Muscle layer of duodenum (tissue), 2 donors: Measurements from ENCODE around the gene PLCH2.

Experiments used
- H3K27ac ChIP-seq: one replicate; pipeline ENCODE4 v1.7.0; 2013; ENCODE audit warnings: mild to moderate bottlenecking, low read length
- H3K27me3 ChIP-seq: one replicate; pipeline ENCODE4 v1.7.0; 2013; ENCODE audit warnings: low read depth, mild to moderate bottlenecking, control low read depth, low read length
- H3K36me3 ChIP-seq, 2 donors: one replicate each; pipeline ENCODE4 v1.7.0; 2013; ENCODE audit warnings: low read length in 2 of 2, control low read depth in 1 of 2, mild to moderate bottlenecking in 1 of 2; ENCODE audit not compliant: insufficient read depth in 2 of 2, control insufficient read depth in 1 of 2
- H3K4me1 ChIP-seq, 2 donors: one replicate each; pipeline ENCODE4 v1.7.0; 2013; ENCODE audit warnings: low read length in 2 of 2, mild to moderate bottlenecking in 2 of 2, control low read depth in 1 of 2, moderate library complexity in 1 of 2; ENCODE audit not compliant: insufficient read depth in 2 of 2, control insufficient read depth in 1 of 2
- H3K4me3 ChIP-seq, 2 donors: one replicate each; pipeline ENCODE4 v1.7.0; 2013; ENCODE audit warnings: low read length in 2 of 2, low read depth in 1 of 2, mild to moderate bottlenecking in 1 of 2
- H3K9me3 ChIP-seq, 2 donors: one replicate each; pipeline ENCODE4 v1.7.0; 2013; ENCODE audit warnings: low read length in 2 of 2, control low read depth in 1 of 2, mild to moderate bottlenecking in 1 of 2; ENCODE audit not compliant: control insufficient read depth in 1 of 2
- donor health status: healthy.

PLCH2 gene

DNA sequence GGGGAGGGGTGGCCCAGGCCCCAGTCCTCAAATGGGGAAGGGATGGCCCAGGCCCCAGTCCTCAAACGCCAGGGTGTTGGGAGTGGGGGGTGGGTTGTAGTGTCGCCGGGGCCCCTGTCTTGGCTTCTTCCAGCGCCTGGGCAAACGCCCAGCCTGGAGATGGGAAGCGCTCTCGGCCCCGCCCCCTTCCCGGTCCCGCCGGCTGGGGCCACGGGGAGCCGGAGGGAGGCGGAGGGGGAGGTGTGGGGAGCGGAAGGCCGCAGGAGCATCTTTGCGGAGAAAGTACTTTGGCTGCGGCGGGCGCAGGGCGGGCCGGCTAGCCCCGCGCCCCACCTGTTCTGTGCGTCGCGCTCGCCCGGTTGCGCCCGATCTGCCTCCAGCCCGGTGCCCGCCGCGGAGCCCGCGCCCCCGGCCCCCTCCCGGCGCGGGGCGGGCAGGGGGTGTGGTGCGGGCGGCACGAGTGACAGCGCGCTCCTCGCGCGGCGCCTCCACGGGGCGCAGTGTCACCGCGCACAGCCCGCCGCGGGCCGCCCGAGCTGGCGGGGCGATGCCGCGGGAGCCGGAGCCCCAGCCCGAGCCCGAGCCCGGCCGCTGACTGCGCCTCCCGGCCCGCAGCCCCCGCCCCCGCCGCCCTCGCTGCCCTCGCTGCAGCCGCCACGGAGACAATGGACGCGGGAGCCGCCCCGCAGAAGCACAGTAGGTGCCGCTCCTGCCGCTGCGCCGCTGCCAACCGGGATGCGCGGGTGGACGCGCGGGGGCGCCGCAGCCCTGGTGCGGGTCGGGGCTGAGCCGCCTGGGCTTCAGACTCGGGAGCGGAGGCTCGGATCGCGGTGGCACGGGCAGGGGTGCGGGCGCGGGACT is 32.6 kb upstream of the PLCH2 start:
- Histone ChIP-seq H3K27ac (no peak overlapping the region), H3K4me1 (peaks cover 0 to 4% of the 10 kb centered on the region in 2 donors), H3K27me3 (peaks cover 18% of the 10 kb centered on the region), H3K36me3 (no peaks in the 10 kb centered on the region), H3K9me3 (no peaks in the 10 kb centered on the region), H3K4me3 (no peak overlapping the region)

DNA sequence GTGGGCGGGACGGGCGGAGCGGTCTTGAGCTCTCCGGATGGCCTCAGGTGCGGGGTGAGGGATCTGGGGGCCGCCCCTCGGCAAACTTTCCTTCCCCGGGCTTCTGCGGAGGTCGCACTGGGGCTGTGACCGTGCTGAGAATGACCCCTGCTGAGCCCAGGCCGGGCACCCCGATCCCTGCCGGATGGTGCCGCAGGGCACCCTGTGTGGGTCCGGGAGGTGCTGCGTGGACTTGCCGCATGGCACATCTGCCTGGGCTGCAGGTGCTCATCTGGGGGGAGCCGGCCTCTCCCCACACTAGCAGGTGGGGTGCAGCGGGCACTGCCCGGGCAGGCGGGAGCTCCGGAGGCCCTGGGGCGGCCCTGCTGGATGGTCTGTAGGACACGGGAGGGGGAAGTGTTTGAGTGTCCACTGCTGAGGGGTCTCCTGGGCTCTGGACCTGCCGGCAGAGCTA is 31.9 kb upstream of the PLCH2 start:
- Histone ChIP-seq H3K27ac (no peak overlapping the region), H3K36me3 (no peaks in the 10 kb centered on the region), H3K9me3 (no peaks in the 10 kb centered on the region), H3K27me3 (peaks cover 18% of the 10 kb centered on the region), H3K4me1 (peaks cover 0 to 4% of the 10 kb centered on the region in 2 donors), H3K4me3 (no peak overlapping the region)

DNA sequence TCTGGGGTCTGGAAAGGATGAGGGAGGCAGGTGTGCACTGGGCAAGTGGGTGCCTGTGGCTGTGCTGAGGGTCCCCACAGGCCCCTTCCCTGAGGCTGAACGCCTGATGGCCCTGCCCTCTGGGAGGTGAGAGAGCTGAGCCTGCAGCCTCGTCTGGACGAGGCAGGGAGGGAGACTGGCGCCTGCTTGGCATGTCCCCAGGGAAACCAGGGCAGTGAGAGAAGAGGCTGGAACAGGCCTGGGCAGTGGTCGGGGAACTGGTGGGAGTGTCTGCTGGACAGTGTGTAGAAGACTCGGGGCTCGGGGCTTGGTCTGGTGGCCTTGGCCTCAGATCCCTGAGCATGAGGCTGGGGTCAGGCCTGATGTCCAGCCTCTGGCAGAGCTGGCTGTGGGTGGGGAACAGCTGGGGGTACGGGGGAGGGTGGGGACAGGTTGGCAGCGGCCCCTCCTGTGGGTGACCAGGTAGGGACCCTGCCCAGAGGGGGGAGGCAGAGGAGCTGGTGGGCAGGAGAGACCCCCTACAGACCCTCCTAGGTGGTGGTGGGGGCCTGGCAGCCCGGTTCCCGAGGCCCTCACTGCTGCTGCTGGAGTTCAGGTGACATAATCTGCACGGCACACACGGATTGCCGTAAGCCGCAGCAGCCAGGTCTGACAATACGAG is 30.8 kb upstream of the PLCH2 start:
- Histone ChIP-seq H3K27ac (no peak overlapping the region), H3K36me3 (no peaks in the 10 kb centered on the region), H3K4me1 (peaks cover 0 to 4% of the 10 kb centered on the region in 2 donors), H3K4me3 (no peak overlapping the region), H3K27me3 (peaks cover 18% of the 10 kb centered on the region), H3K9me3 (no peaks in the 10 kb centered on the region)

DNA sequence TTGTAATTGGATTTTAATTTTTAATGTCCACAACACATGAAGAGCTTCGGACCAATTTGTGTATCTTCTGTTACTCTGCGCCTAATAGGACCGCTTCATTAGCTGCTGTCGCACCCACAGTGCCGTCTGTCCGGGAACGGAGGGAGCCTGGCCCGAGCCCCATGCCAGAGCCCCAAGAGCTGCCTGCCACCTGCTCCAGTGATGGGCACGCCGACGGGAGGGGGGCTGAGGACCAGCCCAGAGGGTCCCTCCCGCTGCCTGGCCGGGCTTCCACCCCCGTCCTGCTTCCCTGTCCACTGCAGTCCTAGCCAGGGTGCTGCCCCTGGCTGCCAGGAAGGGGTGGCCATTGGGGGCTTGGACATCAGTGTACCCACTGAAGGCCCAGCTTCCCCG is 30.3 kb upstream of the PLCH2 start:
- Histone ChIP-seq H3K36me3 (no peaks in the 10 kb centered on the region), H3K27me3 (peaks cover 18% of the 10 kb centered on the region), H3K4me3 (no peak overlapping the region), H3K27ac (no peak overlapping the region), H3K9me3 (no peaks in the 10 kb centered on the region), H3K4me1 (peaks cover 0 to 4% of the 10 kb centered on the region in 2 donors)

DNA sequence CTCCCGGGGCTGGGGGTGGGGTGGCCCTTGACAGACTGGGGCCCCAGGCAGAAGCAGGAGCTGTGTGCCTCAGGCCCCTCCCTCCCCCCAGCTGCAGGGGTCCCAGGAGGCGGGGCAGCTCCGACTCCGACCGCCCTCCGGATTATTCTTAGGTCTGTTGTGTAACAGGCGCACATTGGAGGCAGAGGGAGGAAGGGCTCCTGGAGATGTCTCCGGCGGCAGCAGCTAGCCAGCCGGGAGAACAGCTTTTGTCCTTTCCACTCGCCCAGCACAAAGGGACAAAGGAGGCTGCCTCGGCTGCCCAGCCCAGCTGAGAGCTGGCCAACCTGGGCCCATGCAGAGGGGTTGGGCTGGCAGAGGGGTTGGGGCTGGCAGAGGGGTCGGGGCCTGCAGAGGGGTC is 29.7 kb upstream of the PLCH2 start:
- H3K9me3 ChIP-seq: no peaks in the 10 kb centered on the region
- no peaks in the 10 kb centered on the region for H3K36me3 ChIP-seq
- H3K27ac ChIP-seq: no peak overlapping the region
- H3K27me3 ChIP-seq: peaks cover 18% of the 10 kb centered on the region
- no peak overlapping the region for H3K4me3 ChIP-seq
- peaks cover 0 to 4% of the 10 kb centered on the region in 2 donors for H3K4me1 ChIP-seq

DNA sequence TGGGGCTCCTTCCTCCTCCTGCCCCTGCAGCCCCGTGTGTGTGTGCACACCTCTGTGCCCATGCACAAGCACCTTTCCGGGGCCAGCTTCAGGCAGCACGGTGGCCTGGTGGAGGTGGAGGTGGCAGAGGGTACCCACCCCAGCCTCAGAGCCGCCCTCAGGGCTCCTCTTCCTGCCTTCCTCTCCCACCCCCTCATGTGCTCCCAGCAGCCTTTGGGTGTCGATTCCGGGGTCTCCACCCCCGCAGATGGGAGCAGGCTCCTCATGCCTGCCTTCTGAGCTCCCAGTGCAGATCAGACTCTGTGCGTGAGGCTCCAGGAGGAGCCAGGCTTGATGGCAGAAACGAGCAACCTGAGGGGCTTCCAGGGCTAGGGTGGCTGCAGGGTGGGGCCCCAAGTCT is 29.2 kb upstream of the PLCH2 start:
- peaks cover 17% of the 10 kb centered on the region for H3K27me3 ChIP-seq
- no peak overlapping the region for H3K27ac ChIP-seq
- no peak overlapping the region for H3K4me3 ChIP-seq
- H3K4me1 ChIP-seq: peaks cover 0 to 4% of the 10 kb centered on the region in 2 donors
- no peaks in the 10 kb centered on the region for H3K36me3 ChIP-seq
- no peaks in the 10 kb centered on the region for H3K9me3 ChIP-seq

DNA sequence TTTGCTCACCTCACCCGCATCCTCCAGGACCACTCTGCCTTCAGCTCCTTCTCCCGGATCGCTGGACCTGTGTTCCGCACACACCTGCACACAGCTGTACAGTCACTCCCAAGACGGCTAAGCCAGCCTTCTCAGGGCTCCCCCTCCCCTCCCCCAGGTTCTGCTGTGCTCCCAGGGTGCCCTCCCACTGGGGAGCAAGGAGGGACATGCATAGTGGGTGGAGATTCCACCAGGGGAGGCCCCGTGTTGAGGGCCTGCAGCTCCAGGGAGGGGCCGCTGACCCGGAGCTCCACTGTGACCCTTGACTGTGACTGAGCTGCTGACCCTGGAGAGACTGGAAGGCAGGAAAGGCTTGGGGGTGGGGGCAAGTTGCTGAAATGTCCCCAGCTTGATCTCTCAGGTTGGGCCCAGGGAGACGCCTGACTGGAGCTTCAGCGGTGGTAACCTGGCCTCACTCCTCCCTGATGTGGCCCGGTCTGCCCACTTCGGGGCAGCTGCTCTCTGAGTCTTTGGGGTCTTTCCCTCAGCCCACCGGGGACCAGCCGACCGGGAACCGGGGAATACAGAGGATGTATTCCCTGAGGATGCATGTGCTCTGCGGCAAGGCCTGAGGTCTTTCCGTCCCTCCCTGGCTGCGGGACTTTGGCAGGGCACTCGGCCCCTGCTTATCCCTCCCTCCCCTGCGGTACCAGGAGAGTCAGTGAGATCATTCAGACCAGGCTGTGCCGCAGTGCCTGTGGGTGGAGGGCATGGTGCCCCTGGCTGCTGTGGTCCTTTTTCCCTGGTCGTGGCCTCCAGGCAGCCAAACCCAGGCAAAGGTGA is 28.6 kb upstream of the PLCH2 start:
- Histone ChIP-seq H3K4me1 (peaks cover 0 to 4% of the 10 kb centered on the region in 2 donors), H3K27me3 (peaks cover 10% of the 10 kb centered on the region), H3K9me3 (no peaks in the 10 kb centered on the region), H3K36me3 (no peaks in the 10 kb centered on the region), H3K4me3 (no peak overlapping the region), H3K27ac (no peak overlapping the region)

DNA sequence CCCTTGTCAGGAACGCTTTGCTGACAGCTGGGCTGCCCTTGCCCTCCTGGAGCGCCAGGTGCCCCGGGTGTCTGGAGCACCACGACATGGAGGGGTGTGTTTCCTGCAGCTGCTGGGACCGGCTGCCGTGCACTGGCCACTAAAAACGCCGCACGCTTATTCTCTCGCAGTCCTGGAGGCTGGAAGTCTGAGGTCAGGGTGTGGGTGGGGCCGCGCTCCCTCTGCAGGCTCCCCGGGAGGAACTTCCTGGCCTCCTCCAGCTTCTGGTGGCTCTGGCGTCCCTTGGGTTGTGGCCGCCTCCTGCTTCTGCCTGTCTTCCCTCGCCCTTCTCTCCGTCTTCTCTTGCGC is 28.0 kb upstream of the PLCH2 start:
- Histone ChIP-seq H3K36me3 (no peaks in the 10 kb centered on the region), H3K4me1 (peaks cover 0 to 4% of the 10 kb centered on the region in 2 donors), H3K4me3 (no peak overlapping the region), H3K27me3 (peaks cover 5% of the 10 kb centered on the region), H3K9me3 (no peaks in the 10 kb centered on the region), H3K27ac (no peak overlapping the region)

DNA sequence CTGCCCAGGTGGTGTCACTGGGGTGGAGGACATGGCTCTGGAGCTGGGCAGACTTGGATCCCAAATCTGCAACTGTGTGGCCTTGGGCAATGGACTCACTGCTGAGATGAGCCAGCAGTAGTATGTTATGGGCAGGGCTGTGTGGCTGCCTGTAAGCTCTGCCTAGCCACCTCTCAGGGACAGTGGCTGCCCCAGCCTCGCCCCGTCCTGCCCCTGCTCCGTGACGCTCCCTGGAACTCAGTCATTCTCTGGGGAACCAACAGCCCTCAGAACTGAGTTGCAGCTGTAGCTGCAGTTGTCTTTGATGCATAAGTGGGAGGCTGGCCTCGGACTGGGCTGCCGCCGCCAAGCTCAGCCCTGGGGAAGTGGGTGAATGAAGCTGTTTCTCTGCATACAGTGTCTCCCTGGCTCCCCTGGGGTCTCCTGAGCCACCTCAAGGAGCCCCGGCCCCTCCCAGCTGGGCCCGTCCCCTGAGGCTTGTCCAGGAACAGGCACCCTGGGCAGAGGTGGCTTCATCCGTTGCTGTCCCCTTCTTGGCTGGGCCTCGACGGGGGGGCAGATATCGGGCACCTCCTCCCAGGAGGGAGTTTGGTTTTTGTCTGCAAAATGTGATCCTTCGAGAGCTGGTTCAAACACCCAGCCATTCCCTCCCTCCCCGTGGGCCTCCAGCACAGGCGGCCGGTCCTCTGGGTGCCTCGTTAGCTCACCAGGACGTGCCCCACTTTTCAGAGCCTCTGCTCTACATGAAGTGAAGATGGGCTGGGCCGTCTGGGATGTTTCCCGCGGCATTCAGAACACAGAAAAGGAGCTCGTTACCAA is 26.2 kb upstream of the PLCH2 start:
- H3K36me3 ChIP-seq: no peaks in the 10 kb centered on the region
- H3K9me3 ChIP-seq: no peaks in the 10 kb centered on the region
- H3K4me1 ChIP-seq: no peaks in the 10 kb centered on the region
- no peak overlapping the region for H3K27ac ChIP-seq
- no peak overlapping the region for H3K4me3 ChIP-seq
- peaks cover 4% of the 10 kb centered on the region for H3K27me3 ChIP-seq

DNA sequence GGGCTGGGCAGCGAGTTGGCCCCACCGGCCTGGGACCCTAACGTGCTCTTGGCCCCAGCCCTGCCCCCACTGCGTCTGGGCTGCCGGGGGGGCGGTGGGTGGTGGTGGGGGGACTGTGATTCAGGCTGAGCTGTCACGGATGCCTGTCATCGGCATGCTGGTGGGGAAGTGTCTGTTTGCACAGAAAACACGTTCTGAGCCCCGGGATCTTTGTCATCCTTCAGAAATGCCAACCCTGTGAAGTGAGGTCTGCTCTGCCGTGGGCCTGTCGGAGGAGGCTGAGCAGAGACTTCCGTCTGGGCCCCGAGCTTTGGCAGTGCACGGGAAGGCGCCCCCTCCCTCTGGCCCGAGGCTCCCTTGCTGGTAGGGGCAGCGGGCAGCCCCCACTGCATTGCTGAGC is 24.3 kb upstream of the PLCH2 start:
- Histone ChIP-seq H3K4me1 (no peaks in the 10 kb centered on the region), H3K27me3 (no peaks in the 10 kb centered on the region), H3K36me3 (no peaks in the 10 kb centered on the region), H3K4me3 (no peak overlapping the region), H3K9me3 (no peaks in the 10 kb centered on the region), H3K27ac (no peak overlapping the region)
